GM12864 (cell line): ENCODE results near the gene NOD1.

Experiments
- DNase-seq: peaks from one replicate; pipeline ENCODE4 v3.0.0-alpha.2; 2011; ENCODE audit warnings: low read depth
- H3K4me3 ChIP-seq: 2 replicates; pipeline ENCODE4 v1.5.1; 2011; ENCODE audit warnings: mild to moderate bottlenecking, low read depth, low read length, control low read depth
- TF ChIP-seq, protein P1 (sequence below): IDR thresholded peaks from 2 replicates; pipeline ENCODE4 v1.5.1; 2011; ENCODE audit warnings: low read depth, mild to moderate bottlenecking, moderate library complexity, low read length, control low read depth, inconsistent platforms; ENCODE audit errors: missing control alignments

NOD1 gene

DNA sequence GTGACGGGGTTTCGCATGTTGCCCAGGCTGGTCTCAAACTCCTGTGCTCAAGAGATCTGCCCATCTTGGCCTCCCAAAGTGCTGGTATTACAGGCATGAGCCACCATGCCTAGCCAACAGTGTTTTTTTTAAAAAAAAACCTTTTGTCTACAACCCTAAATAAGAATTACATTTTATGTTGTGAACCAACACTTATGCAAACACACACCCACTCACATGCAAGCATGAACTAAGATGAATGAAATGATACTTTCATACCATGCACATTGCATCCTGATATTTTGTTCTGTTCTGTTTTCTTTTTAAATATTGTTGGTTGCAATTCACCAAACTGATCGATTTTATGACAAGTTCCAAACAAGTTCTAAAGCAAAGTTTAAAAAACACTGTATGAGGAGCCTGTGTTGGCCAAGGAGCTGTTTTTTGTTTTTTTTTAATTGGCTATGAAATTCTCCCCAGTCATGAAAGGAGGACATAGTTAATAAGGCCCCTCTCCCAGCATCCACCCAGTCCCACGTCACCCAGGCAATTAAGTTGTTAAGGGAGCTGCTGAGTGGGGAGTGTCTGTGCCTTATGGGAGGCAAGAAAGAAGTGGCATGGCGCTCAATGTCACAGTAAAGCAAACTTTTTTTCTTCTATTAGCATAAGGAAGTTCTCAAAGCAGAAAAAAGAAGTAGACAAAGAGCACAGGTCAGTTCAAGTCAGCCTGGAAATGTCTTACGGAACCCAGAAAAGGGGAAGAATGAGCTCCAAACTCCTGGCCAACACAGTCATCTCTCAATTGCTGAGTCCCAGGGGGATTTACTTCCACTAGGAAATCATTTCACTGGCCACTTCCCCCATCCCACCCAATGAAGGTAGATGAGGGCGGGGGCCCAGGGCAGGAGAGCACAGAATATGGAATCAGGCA is 50.1 kb downstream of the NOD1 start:
- no peak for DNase-seq
- no peak overlapping the region for H3K4me3 ChIP-seq
- TF ChIP-seq, protein P1, sequence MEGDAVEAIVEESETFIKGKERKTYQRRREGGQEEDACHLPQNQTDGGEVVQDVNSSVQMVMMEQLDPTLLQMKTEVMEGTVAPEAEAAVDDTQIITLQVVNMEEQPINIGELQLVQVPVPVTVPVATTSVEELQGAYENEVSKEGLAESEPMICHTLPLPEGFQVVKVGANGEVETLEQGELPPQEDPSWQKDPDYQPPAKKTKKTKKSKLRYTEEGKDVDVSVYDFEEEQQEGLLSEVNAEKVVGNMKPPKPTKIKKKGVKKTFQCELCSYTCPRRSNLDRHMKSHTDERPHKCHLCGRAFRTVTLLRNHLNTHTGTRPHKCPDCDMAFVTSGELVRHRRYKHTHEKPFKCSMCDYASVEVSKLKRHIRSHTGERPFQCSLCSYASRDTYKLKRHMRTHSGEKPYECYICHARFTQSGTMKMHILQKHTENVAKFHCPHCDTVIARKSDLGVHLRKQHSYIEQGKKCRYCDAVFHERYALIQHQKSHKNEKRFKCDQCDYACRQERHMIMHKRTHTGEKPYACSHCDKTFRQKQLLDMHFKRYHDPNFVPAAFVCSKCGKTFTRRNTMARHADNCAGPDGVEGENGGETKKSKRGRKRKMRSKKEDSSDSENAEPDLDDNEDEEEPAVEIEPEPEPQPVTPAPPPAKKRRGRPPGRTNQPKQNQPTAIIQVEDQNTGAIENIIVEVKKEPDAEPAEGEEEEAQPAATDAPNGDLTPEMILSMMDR = no peak

DNA sequence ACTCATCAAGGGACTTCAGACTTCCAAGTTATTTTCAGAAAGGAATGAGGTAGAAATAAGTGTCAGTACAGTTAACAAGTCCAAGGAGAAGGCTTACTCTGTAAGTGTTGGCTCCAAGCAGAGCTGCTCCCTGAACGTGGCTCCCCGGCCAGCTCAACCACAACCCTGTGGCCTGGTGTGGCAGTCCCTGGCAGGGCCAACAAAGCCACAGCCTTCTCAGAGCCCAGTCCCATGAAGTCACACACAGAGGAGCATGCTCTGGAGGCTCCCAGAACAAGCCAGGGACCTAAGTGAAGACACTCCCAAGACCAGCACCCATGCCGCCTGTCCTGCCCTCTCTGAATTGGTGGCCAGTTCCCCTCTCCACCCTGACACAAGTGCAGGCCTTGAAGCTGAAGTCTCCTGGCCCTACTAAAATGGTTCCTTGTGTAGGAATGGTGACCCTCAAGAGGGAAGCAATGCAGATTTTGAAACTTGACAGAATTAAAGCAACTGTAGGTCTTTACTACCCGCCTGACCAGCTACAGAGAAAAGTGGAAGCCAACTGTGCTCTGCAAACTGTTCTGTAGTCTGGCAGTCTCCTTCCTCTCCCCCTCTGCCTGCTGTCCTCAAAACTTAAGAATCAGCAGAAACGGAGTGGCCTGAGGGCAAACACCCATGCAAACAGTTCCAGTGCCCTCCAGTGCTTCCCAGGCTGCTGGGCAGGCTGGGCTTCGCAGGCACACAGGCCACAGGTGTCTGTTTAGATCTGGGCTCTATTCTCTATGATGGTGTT is 51.1 kb downstream of the NOD1 start:
- TF ChIP-seq, protein P1 = no peak
- H3K4me3 ChIP-seq = no peak overlapping the region
- DNase-seq = no peak

DNA sequence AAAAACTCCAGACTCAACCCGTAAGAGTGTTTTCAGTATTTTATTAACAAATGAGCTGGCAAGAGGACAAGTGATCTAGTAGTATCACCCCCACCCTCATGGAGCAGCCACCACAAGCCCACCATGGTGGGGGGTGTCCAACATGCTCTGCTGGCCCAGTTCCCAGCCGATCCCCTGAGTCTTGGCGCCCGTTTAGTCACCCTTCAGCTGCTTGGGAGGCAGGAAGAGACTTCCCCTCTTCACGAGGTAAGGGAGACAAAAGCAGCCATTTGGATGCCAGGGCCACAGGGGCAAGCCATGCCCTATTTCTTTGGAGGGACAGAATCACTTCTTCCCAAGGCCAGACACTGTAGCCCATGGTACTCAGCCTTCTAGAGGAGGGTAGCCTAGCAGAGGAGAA is 54.1 kb downstream of the NOD1 start:
- DNase-seq = no peak
- TF ChIP-seq, protein P1 = no peak
- no peak overlapping the region for H3K4me3 ChIP-seq

DNA sequence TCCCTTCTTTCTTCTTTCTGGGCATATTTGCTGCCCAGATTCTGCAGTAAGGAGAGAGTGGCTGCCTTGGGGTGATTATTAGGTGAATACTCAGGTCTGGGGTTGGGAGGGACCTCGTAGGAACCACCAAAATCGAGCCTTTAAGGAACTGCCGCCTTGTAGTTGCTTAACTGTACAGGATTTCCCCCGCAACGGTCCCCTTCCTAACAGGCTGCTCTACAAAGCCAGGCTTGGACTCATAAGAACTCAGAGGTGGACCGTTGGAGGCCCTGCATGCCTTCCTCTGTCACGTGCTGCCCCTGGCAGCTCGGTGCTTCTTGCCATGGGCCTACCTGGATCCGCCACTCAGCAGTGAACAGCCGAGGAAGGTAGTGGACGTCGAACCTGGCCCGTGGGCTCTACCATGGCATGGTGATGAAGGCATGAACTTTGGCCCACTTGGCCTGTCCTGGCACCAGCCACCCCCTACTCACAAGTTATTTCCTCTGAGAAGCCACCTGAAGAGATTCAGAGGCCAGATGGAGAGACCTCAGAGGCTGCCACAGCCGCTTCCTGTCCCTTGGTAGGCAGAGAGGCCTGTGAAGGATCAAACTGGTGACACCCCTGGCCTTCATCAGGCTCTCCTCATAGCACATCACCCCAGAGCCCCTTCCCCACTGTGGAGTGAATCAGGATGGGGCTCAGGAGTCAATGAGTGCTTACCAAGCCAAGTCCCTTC is 54.6 kb downstream of the NOD1 start:
- H3K4me3 ChIP-seq = no peak overlapping the region
- DNase-seq = no peak
- TF ChIP-seq, protein P1 = no peak

DNA sequence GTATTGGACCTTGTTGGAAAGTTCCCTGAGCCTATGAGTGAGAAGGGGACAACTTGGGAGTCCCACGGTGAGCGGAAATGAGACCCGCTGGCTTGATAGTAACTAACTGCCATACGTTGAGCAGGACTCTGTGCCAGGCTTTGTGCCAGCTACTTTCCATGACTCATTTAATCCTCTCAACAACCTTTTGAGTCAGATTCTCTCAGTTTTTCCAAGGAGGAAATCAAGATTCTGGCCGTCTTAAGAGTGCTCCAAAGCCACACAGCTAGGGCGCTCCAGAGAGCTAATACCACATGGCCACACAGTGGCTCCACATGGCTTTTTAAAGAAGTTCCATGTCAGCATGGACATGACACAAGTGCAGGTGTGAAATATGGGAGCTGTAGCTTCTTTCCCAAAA is 55.7 kb downstream of the NOD1 start:
- no peak overlapping the region for H3K4me3 ChIP-seq
- no peak for DNase-seq
- TF ChIP-seq, protein P1 = no peak

DNA sequence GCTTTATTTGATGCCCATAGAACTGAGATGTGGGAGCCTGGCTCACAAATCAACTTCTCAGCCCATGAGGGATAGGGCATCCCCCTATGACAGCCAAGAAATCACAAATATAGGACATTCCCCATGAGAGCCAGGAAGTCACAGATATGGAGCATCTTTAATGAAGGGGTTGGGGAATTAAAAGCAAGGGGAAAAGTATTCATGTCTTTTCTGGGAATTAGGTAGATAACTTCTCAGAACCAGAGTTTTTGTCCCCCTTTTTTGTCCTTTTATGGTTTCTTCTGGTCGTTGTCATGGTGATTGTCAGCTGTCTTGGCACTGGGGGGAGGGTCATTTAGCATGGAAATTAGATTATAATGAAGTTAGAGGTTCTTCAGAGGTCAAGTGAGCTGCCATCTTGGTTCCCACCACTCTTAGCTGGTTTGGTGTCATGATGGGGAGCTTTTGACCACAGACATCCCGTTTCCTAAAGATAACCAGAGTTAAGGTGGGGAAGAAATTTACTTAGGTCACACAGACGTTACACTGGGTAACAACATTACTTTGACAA is 56.9 kb downstream of the NOD1 start:
- DNase-seq = no peak
- no peak overlapping the region for H3K4me3 ChIP-seq
- TF ChIP-seq, protein P1 = no peak
